Superior temporal gyrus (tissue), 1 donor: ENCODE results near the gene TNFRSF4.
"Not testable (repeated sequence)": the region's sequence is repeated elsewhere in the genome, so short reads cannot be mapped to it uniquely, and the experiment has no call there.

Experiments used
- DNase-seq: peaks from one replicate; pipeline ENCODE4 v3.0.0-alpha.2; 2016; ENCODE audit errors: extremely low spot score

The TNFRSF4 gene

GRCh38 chr1:1182491-1183220 lies 31.3 kb downstream of the TNFRSF4 start:
- DNase-seq: no peak

GRCh38 chr1:1181938-1182410 lies 32.0 kb downstream of the TNFRSF4 start:
- DNase-seq: no peak

GRCh38 chr1:1181129-1181937 lies 32.6 kb downstream of the TNFRSF4 start:
- DNase-seq: no peak

GRCh38 chr1:1179983-1180861 lies 33.7 kb downstream of the TNFRSF4 start:
- no peak for DNase-seq

- DNase-seq: no peak
Observed at GRCh38 chr1:1179346-1179982, 34.5 kb downstream of the TNFRSF4 start.

GRCh38 chr1:1178794-1179331 lies 35.1 kb downstream of the TNFRSF4 start:
- DNase-seq: no peak

GRCh38 chr1:1177452-1178206 lies 36.3 kb downstream of the TNFRSF4 start:
- no peak for DNase-seq

- no peak for DNase-seq
Observed at GRCh38 chr1:1176931-1177330, 37.0 kb downstream of the TNFRSF4 start.

GRCh38 chr1:1176063-1176761 lies 37.7 kb downstream of the TNFRSF4 start:
- not testable (repeated sequence) for DNase-seq

GRCh38 chr1:1175221-1176062 lies 38.5 kb downstream of the TNFRSF4 start:
- DNase-seq: no peak

- DNase-seq: no peak
Observed at GRCh38 chr1:1173793-1174415, 40.0 kb downstream of the TNFRSF4 start, which contains the start of gene TTLL10. TTLL10 (plus strand) TSS chr1:1173880; CDS start chr1:1179216, 5,336 bp downstream.

GRCh38 chr1:1173061-1173792 lies 40.7 kb downstream of the TNFRSF4 start:
- DNase-seq: no peak

GRCh38 chr1:1171546-1172340 lies 42.2 kb downstream of the TNFRSF4 start:
- DNase-seq: no peak

- no peak for DNase-seq
Observed at GRCh38 chr1:1171161-1171545, 42.8 kb downstream of the TNFRSF4 start.

GRCh38 chr1:1170215-1171091 lies 43.5 kb downstream of the TNFRSF4 start:
- no peak for DNase-seq
